GM15510 (cell line): ENCODE data around the gene PTPRE.

Experiments
- POLR2A ChIP-seq: IDR thresholded peaks from 3 replicates; pipeline ENCODE4 v1.6.1; 2011; ENCODE audit warnings: borderline replicate concordance; ENCODE audit not compliant: insufficient read length; ENCODE audit errors: extremely low read depth

PTPRE gene

GRCh38 chr10:127906548-127907377 lies at the start of gene PTPRE:
TSS of gene PTPRE (plus strand) at chr10:127907103. CDS start at chr10:128040882, 133,779 bp downstream.
- TF ChIP-seq POLR2A = no peak

DNA sequence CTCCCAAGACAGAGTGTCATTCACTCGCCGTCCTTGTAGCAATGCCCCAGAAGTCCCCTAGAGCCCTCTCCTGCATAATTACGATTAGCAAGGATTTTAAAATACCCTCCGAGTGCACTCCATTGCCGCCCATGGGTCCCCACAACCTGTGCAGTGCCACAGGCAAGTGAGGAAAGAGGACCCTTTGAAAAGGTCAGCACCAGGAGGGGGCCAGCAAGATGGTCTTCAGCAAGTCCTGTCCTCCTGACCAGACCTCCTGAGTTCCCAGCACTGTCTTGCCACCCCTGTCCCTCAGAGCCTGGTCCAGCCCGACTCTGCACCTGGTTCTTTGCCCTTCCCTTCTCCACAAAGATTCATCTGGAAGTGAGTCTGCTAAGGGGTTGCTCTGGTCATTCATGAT lies 46.3 kb upstream of the PTPRE start:
- no peak for TF ChIP-seq POLR2A

- TF ChIP-seq POLR2A = no peak
Observed at GRCh38 chr10:127863231-127863825, 43.6 kb upstream of the PTPRE start.

GRCh38 chr10:127866276-127867013 lies 40.5 kb upstream of the PTPRE start:
- TF ChIP-seq POLR2A = no peak

GRCh38 chr10:127867805-127868204 lies 39.1 kb upstream of the PTPRE start:
- no peak for TF ChIP-seq POLR2A

GRCh38 chr10:127869329-127869728 lies 37.6 kb upstream of the PTPRE start:
- no peak for TF ChIP-seq POLR2A

DNA sequence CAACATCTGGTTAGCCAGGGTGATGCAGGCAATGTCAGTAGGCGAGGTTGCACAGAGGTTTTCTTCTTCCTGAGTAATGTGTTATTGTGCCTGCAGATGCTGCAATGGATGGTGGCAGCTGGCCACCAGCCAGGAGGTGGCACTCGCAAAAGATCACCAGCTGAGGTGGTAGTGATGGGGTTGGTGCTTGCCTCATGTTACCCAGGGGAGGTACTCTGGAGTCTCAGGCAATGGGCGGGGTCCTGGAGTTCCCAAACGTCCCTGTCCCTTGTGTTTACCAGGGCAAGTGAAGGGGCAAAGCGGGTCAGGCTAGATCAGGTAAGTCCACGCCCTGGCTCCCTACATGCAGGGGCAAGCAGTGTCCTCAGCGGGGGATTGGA lies 35.3 kb upstream of the PTPRE start:
- no peak for TF ChIP-seq POLR2A

DNA sequence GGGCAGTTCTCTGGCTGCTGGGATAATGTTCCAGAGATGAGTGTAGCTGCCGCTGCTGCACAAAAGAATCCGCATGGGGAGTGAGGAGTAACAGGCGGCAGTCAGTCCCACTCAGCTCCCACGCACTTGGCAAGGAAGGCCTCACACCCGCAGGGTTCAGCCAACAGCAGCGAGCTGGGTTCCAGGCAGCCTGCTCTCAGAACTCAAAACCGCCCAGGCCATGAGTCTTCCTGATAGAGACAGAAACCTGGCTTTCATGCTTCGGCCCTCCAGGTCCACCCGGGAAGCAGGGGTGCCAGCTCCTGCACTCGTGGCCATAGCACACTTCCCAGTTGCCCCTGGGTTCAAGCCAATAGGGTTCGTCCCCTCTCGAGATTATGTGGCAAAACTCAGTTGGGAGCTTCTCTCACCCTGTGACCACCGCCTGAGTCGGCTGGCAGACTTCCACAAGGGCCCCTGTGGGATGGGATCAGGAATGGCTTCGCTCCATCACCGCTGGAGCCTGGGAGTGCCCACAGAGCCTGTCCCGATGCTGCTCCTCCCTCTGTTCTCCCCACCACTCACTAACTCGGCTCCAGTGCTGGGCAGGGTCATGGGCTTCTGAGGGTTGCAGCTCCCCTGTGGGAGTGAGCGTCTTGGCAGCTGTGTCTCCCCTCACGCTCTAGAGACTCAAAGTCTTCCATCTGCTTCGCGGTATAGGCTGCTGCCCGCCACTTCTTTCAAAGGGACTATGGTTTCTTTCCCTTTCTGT lies 34.7 kb upstream of the PTPRE start:
- no peak for TF ChIP-seq POLR2A

DNA sequence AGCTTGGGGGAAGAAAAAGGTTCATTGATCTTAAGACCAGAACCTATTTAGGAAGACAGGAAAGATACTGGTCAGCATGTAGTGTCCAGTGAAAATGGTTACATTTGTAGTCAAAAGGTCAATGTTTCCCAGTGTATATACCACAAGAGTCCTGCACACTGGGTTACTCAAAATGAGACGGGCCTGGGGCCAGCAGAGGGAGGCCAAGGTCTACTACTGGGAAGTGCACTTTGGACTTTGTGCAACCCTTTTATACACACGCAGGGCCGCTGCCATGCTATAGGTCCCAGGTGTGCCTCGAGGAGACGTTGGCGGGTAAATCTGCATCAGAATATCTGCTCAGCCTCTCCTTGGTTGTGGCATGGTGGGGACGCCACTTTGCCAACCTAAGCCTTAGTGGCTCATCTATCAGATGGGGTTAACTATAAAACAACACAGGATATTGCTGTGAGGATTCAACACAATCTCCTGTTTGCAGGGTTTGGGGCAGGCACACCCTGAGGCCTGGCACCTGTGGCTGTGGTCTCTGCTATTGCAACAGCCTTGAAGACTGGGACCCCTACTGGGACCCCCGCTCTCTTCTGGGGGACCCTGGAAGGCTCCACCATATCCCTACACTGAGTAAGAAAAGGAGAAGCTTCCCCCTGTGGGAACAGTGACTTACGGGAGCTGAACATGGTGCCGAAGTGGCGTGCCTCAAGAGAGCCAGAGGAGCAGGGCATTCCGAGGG lies 33.9 kb upstream of the PTPRE start:
- TF ChIP-seq POLR2A = no peak

DNA sequence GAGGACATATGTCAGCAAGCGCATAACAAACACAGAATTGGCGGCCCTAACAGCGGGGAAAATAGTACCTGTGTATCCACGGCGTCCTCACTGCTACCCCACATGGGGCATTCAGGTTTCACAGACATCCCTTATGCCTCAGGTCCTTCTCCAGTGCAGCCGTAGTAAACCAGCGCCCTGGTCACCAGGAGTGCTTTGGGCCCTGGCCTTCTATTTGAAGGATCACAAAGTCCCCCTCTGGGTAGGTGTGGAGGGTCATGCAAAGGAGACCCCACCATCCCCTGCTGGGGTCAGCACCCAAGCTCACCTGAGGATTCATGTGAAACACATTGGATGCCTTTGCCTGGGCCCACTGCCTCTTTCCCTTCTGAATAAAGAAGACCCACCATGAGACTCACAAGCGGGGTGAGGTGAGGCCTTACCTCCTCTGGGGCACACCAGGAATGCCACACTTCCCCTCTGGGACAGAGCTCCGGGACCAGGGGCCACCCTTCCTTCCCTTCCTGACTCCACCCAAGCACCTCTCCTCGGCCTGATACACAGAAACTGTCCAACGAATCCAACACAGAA lies 32.9 kb upstream of the PTPRE start:
- TF ChIP-seq POLR2A = no peak

DNA sequence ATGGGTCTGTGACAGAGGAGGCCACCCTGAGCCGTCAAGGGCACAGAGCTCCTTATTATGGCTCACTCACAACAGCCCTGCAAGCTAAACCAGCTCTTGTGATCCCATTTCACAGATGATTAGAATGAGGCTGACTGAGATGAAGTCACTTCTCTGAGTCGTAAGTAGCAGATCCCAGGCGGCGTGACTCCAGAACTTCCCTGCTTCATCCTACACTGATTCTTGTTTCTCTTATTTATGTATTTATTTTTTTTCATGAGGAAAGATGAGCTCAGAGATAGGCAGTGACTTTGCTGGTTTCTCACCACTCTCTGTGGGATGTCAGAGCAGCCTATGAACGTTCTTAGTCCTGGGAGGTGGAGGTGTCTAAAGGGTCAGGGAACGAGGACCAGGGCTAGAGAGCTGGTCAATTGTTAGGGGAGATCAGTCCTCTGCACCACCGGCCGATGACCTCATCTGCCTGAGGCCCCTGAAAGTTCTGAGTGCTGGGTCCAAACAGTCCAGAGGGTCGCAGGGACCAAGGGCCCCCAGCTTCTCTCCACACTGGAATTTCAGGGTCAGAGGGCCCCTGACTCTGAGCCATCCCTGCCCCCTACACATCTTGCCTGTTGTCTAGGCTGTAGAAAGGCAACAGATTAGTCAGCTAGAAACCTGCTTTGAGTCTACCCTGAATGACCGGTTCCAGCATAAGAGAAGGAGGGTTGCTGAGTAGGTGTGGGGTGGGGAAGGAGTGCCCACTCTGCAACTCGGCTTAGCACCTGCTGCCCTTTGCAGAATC lies 32.0 kb upstream of the PTPRE start:
- TF ChIP-seq POLR2A = no peak

GRCh38 chr10:127875449-127875765 lies 31.5 kb upstream of the PTPRE start:
- no peak for TF ChIP-seq POLR2A

GRCh38 chr10:127875916-127876315 lies 31.0 kb upstream of the PTPRE start:
- no peak for TF ChIP-seq POLR2A
